AML-193 (cell line): Measurements from ENCODE around the gene RHBDL3.
A peak's percentile ranks its signal among the peaks of the same experiment; 100 is the strongest.
"Not testable (repeated sequence)": the region's sequence is repeated elsewhere in the genome, so short reads cannot be mapped to it uniquely, and the experiment has no call there.

Experiments
- DNase-seq, 2 experiments: peaks; one replicate each; lab custom pipeline; 2025; lab: John Stamatoyannopoulos, UW

Gene RHBDL3

GRCh38 chr17:32289471-32290070 is 23.9 kb downstream of the RHBDL3 start:
- no peak for DNase-seq

GRCh38 chr17:32292094-32292493 is 26.5 kb downstream of the RHBDL3 start:
- no peak for DNase-seq

GRCh38 chr17:32297424-32297823 is 31.8 kb downstream of the RHBDL3 start:
- DNase-seq: no peak

GRCh38 chr17:32297860-32298259 is 32.2 kb downstream of the RHBDL3 start:
- DNase-seq: no peak

GRCh38 chr17:32298298-32298697 is 32.7 kb downstream of the RHBDL3 start:
- DNase-seq: peak in 1 of 2 experiments; percentile 24

GRCh38 chr17:32298721-32299579 is 33.3 kb downstream of the RHBDL3 start:
- DNase-seq: no peak

- DNase-seq: no peak
Measured at GRCh38 chr17:32299580-32300164, 34.0 kb downstream of the RHBDL3 start.

GRCh38 chr17:32302037-32302436 is 36.4 kb downstream of the RHBDL3 start:
- no peak for DNase-seq

- DNase-seq: no peak
Measured at GRCh38 chr17:32302860-32303649, 37.4 kb downstream of the RHBDL3 start.

- DNase-seq: no peak
Measured at GRCh38 chr17:32303781-32304288, 38.2 kb downstream of the RHBDL3 start.

- no peak for DNase-seq
Measured at GRCh38 chr17:32305049-32305448, 39.4 kb downstream of the RHBDL3 start.

- no peak for DNase-seq
Measured at GRCh38 chr17:32307658-32308057, 42.0 kb downstream of the RHBDL3 start.

- DNase-seq: no peak
Measured at GRCh38 chr17:32311028-32311536, 45.5 kb downstream of the RHBDL3 start.

- DNase-seq: no peak
Measured at GRCh38 chr17:32314636-32315035, 49.0 kb downstream of the RHBDL3 start.

- DNase-seq: no peak
Measured at GRCh38 chr17:32315171-32315570, 49.5 kb downstream of the RHBDL3 start.

- DNase-seq: not testable (repeated sequence)
Measured at GRCh38 chr17:32316653-32317052, 51.0 kb downstream of the RHBDL3 start.

GRCh38 chr17:32317353-32317752 is 51.7 kb downstream of the RHBDL3 start:
- no peak for DNase-seq

- DNase-seq: no peak
Measured at GRCh38 chr17:32318071-32318470, 52.4 kb downstream of the RHBDL3 start.

GRCh38 chr17:32319548-32319905 is 53.9 kb downstream of the RHBDL3 start:
- DNase-seq: peak; percentile 75 to 81

GRCh38 chr17:32320080-32320479 is 54.4 kb downstream of the RHBDL3 start:
- DNase-seq: not testable (repeated sequence)

- DNase-seq: no peak
Measured at GRCh38 chr17:32320847-32321246, 55.2 kb downstream of the RHBDL3 start.

- no peak for DNase-seq
Measured at GRCh38 chr17:32323046-32323445, 57.4 kb downstream of the RHBDL3 start.
